Osteocyte (in vitro differentiated cells): ENCODE data around the gene FCER1G. TPM values are rescaled to one million over a fixed set of nuclear protein-coding genes. Genes with fewer than 3 reads are reported as not detected.
"Not testable (repeated sequence)": the region's sequence is repeated elsewhere in the genome, so short reads cannot be mapped to it uniquely, and the experiment has no call there.

Experiments used
- DNase-seq: peaks from one replicate; pipeline ENCODE4 v3.0.0; 2021; ENCODE audit warnings: mixed read lengths; ENCODE audit not compliant: unreplicated experiment; ENCODE audit errors: extremely low spot score
- H3K27ac Mint-ChIP-seq: one replicate; pipeline ENCODE4 v1.8.0; 2021; ENCODE audit warnings: mild to moderate bottlenecking, mixed read lengths; ENCODE audit not compliant: unreplicated experiment
- H3K27me3 Mint-ChIP-seq: one replicate; pipeline ENCODE4 v1.8.0; 2021; ENCODE audit warnings: mixed read lengths; ENCODE audit not compliant: unreplicated experiment
- H3K36me3 Mint-ChIP-seq: one replicate; pipeline ENCODE4 v1.8.0; 2021; ENCODE audit warnings: mixed read lengths; ENCODE audit not compliant: unreplicated experiment
- H3K4me1 Mint-ChIP-seq: one replicate; pipeline ENCODE4 v1.8.0; 2021; ENCODE audit warnings: mixed read lengths; ENCODE audit not compliant: unreplicated experiment
- H3K4me3 Mint-ChIP-seq: one replicate; pipeline ENCODE4 v1.8.0; 2021; ENCODE audit warnings: mild to moderate bottlenecking, moderate library complexity, mixed read lengths; ENCODE audit not compliant: unreplicated experiment
- H3K9me3 Mint-ChIP-seq: one replicate; pipeline ENCODE4 v1.8.0; 2021; ENCODE audit warnings: mixed read lengths; ENCODE audit not compliant: unreplicated experiment
- CTCF ChIP-seq: fragments of 200-600 bp; sonication (generic); IDR thresholded peaks from 2 replicates; pipeline ENCODE4 v1.5.0; 2021; ENCODE audit warnings: antibody characterized with exemption, mild to moderate bottlenecking, moderate library complexity
- total RNA-seq: library from RNA; stranded (reverse); gene quantifications from 2 replicates; pipeline ENCODE4 v1.2.1, GENCODE V29; 2021

FCER1G gene
- total RNA-seq, 1 donor from 2014 or later = not detected

- TF ChIP-seq CTCF = no peak
Observed at GRCh38 chr1:161222175-161223019, 7.3 kb downstream of the FCER1G start.

DNA sequence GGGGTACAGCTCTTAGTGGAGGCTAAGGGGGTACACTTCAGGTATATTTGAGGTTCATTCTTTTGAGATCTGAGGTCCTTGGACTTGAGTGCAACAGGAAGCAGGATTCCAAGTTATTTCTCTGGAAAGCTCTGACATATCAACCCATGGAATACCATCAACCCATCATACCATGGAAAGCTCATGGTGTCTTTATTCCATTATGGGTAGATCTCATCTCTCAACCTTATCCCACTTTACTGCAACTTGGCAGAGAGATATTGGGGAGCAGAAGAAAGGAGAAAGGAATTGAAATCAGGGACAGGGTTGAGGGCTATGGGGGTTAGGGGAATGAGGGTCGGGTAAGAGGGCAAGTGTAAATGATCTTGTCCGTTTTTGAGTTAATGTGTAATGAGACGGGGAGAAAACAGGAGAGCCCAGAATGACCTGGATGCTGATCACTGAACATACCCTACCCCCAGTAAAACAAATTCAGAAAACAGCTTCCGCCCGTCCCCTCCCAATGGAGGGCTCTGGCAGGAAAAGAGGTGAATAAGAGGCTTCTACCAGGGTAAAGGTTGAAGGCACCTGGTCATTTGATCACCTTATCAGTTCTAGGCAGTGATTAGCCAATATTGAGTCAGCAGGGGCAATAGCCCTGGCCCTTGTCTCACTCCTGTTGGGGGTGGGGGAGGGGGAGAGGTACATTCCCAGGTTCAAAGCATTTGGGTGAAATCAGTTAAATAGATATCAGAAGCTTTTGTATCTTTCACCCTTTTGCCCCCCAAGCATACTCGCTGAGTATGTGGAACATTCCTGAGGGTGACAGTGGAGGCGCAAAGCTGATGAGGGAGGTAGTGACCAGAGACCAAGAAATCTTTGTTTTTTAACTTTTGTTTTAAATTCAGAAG lies 9.0 kb downstream of the FCER1G start:
- TF ChIP-seq CTCF = no peak
- Mint-ChIP-seq H3K27me3 (peaks cover 5% of the 10 kb centered on the region), H3K4me1 (peaks cover 22% of the 10 kb centered on the region), H3K36me3 (peaks cover 3% of the 10 kb centered on the region), H3K4me3 (no peak overlapping the region), H3K9me3 (no peaks in the 10 kb centered on the region), H3K27ac (no peak overlapping the region)
- DNase-seq = no peak

More at GRCh38 chr1:161222175-161223019, 7.3 kb downstream of the FCER1G start:
- Mint-ChIP-seq H3K4me1 (peaks cover 16% of the 10 kb centered on the region), H3K36me3 (no peaks in the 10 kb centered on the region), H3K9me3 (no peaks in the 10 kb centered on the region), H3K27me3 (peaks cover 5% of the 10 kb centered on the region), H3K27ac (no peak overlapping the region), H3K4me3 (no peak overlapping the region)
- DNase-seq = no peak

DNA sequence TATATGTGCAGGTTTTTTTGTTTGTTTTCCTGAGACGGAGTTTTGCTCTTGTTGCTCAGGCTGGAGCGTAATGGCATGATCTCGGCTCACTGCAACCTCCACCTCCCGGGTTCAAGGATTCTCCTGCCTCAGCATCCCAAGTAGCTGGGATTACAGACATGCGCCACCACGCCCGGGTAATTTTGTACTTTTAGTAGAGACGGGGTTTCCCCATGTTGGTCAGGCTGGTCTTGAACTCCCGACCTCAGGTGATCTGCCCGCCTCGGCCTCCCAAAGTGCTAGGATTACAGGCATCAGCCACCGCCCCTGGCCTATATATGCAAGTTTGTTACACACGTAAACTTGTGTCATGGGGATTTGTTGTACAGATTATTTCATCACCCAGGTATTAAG lies 9.6 kb downstream of the FCER1G start:
- H3K4me3 Mint-ChIP-seq, DNase-seq, H3K27ac Mint-ChIP-seq, H3K36me3 Mint-ChIP-seq, H3K9me3 Mint-ChIP-seq, H3K27me3 Mint-ChIP-seq: not testable (repeated sequence)
- H3K4me1 Mint-ChIP-seq = peaks cover 22% of the 10 kb centered on the region

DNA sequence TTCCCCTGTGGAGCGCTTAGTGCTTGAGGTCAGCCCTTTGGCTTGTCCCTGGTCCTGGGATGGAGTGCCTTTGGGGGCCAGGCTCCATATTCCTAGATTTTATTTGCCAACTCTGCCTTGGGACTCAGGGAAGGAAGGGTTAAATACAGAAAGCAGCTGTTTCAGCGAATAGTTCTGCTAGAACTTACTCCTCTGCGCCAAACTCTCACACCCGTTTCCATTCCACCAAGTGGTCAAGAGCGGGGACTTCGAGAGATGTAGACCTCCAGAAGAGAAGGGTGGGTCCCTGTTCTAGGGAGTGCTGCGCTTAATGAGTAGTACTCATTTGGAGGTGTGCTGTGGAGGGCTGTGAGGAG lies 10.1 kb downstream of the FCER1G start:
- Mint-ChIP-seq H3K9me3 (no peaks in the 10 kb centered on the region), H3K4me1 (peaks cover 22% of the 10 kb centered on the region), H3K36me3 (peaks cover 3% of the 10 kb centered on the region), H3K4me3 (peak overlapping the region; percentile 35), H3K27ac (peak overlapping the region; percentile 75), H3K27me3 (peaks cover 5% of the 10 kb centered on the region)
- TF ChIP-seq CTCF = no peak
- DNase-seq = no peak

DNA sequence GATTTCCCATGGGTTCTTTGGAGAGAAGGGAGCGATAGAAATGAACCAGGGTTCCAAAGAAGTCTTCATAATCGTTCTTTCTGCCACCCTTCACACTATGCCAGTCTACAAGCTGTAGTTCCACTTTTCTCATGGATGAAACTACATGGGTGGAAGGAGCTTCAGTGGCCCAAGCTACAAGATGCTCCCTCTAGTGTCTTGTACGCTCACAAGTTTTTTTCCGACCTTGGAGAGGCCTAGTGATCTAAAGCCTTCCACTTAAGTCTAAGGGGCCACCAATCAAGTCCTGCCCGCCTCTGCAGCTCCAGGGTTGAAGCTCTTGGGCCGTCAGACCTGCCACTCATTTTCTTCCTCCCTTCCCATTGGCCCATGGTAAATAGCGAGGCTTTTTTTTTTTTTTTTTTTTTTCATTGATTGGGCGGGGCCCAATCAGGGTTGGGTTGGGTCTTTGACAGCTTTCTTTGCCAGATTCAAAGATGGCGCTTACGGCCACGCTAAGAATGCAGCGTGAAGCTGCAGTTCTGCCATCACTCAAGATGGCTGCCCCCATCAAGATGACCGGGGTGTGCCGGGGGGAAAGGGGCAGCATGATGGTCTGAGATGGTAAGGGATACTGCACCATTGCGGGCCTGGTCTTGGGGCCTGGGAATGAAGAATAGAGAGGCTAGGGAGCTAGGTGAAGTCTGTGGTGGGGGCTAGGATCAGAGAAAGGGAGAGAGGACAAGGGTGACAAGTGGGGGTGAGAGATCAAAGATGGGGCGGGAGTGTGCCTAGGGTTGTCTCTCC lies 10.6 kb downstream of the FCER1G start, which contains the start of gene TOMM40L:
Gene TOMM40L (plus strand): TSS at position 527 of the 786 bp plus-strand sequence. CDS start 430 bp downstream, outside the sequence.
- DNase-seq = peak; percentile 95
- H3K36me3 Mint-ChIP-seq = peaks cover 7% of the 10 kb centered on the region
- H3K27ac Mint-ChIP-seq = peak within 1 kb of the TSS; percentile 97
- no peaks in the 10 kb centered on the region for H3K9me3 Mint-ChIP-seq
- H3K4me3 Mint-ChIP-seq = peak within 1 kb of the TSS; percentile 100
- H3K27me3 Mint-ChIP-seq = peaks cover 5% of the 10 kb centered on the region
- peaks cover 22% of the 10 kb centered on the region for H3K4me1 Mint-ChIP-seq
- peak; percentile 64 for TF ChIP-seq CTCF
